HepG2 (cell line): ENCODE data around the gene PGM2. TPM values are rescaled to one million over a fixed set of nuclear protein-coding genes. Genes with fewer than 3 reads are reported as not detected.

Source experiments
- CBX2 ChIP-seq, 2 experiments: fragments of 200-600 bp in 1 of 2; sonication (generic); formaldehyde crosslinking in 1 of 2; IDR thresholded peaks; 2 replicates each; pipeline versions ENCODE4 v1.7.0 to v1.8.1; 2018 to 2022; ENCODE audit warnings: low read depth in 2 of 2, low read length in 1 of 2, mild to moderate bottlenecking in 1 of 2, missing genetic modification reagents in 1 of 2
- CEBPZ ChIP-seq: IDR thresholded peaks from 2 replicates; pipeline ENCODE4 v1.6.1; 2012; ENCODE audit warnings: low read length, improper control_type of control experiment
- DRAP1 ChIP-seq: IDR thresholded peaks from 2 replicates; pipeline ENCODE4 v1.6.1; 2016; ENCODE audit warnings: missing genetic modification reagents, missing compliant biosample characterization
- FOXK1 ChIP-seq: sonication (generic); formaldehyde crosslinking; IDR thresholded peaks from 2 replicates; pipeline ENCODE4 v1.4.0; 2020; ENCODE audit warnings: low read depth, missing genetic modification reagents, borderline replicate concordance
- FOXO1 ChIP-seq: sonication (generic); formaldehyde crosslinking; IDR thresholded peaks from 2 replicates; pipeline ENCODE4 v1.4.0; 2020; ENCODE audit warnings: missing genetic modification reagents
- KAT8 ChIP-seq: IDR thresholded peaks from 2 replicates; pipeline ENCODE4 v1.6.1; 2016; ENCODE audit warnings: missing genetic modification reagents, missing compliant biosample characterization
- MNT ChIP-seq: fragments of 450-650 bp; IDR thresholded peaks from 2 replicates; pipeline ENCODE4 v1.6.1; 2016
- MTA3 ChIP-seq: sonication (generic); formaldehyde crosslinking; IDR thresholded peaks from 2 replicates; pipeline ENCODE4 v1.4.0; 2020; ENCODE audit warnings: missing genetic modification reagents
- MTERF4 ChIP-seq: sonication (generic); formaldehyde crosslinking; IDR thresholded peaks from 2 replicates; pipeline ENCODE4 v1.8.0; 2023; ENCODE audit warnings: mild to moderate bottlenecking, missing genetic modification reagents
- NCOA2 ChIP-seq: sonication (generic); formaldehyde crosslinking; IDR thresholded peaks from 2 replicates; pipeline ENCODE4 v1.8.0; 2022; ENCODE audit warnings: inconsistent platforms
- NFIB ChIP-seq: sonication (generic); formaldehyde crosslinking; IDR thresholded peaks from 2 replicates; pipeline ENCODE4 v1.9.0; 2021; ENCODE audit warnings: missing genetic modification reagents, mild to moderate bottlenecking, borderline replicate concordance
- NR1H2 ChIP-seq: sonication (generic); formaldehyde crosslinking; IDR thresholded peaks from 2 replicates; pipeline ENCODE4 v1.8.1; 2022; ENCODE audit warnings: low read depth, missing genetic modification reagents, borderline replicate concordance
- SALL2 ChIP-seq: sonication (generic); formaldehyde crosslinking; IDR thresholded peaks from 2 replicates; pipeline ENCODE4 v1.8.1; 2023; ENCODE audit warnings: mild to moderate bottlenecking, missing genetic modification reagents, inconsistent platforms
- SNAPC2 ChIP-seq: sonication (generic); formaldehyde crosslinking; IDR thresholded peaks from 2 replicates; pipeline ENCODE4 v1.8.1; 2022; ENCODE audit warnings: mild to moderate bottlenecking, missing genetic modification reagents
- SRSF9 ChIP-seq: fragments of 200-400 bp; formaldehyde crosslinking; IDR thresholded peaks from 2 replicates; pipeline ENCODE4 v1.6.1; 2018; ENCODE audit warnings: borderline replicate concordance, mild to moderate bottlenecking, low read depth, low read length; ENCODE audit not compliant: insufficient read depth, poor library complexity, severe bottlenecking
- ZC3H4 ChIP-seq: sonication (generic); formaldehyde crosslinking; IDR thresholded peaks from 2 replicates; pipeline ENCODE4 v1.4.0; 2020; ENCODE audit warnings: missing genetic modification reagents, borderline replicate concordance
- ZNF34 ChIP-seq: sonication (generic); formaldehyde crosslinking; IDR thresholded peaks from 2 replicates; pipeline ENCODE4 v1.4.0; 2020; ENCODE audit warnings: mild to moderate bottlenecking, missing genetic modification reagents, borderline replicate concordance
- polyA plus RNA-seq, 8 experiments: library from polyadenylated mRNA; depleted of rRNA in 3 of 8; stranded (reverse) in 7 of 8; unstranded in 1 of 8; fragments of >200 nt; fragmentation: Illumina TruSeq in 4 of 8; extraction: Trizol in 4 of 8; gene quantifications; 2 replicates each; pipeline versions ENCODE4 v1.2.1 to v1.2.3, GENCODE V29; 2011 to 2016; ENCODE audit warnings: low read depth in 4 of 8, missing spikeins in 1 of 8, mixed read lengths in 1 of 8; ENCODE audit not compliant: insufficient read depth in 1 of 8
- total RNA-seq, 5 experiments: library from RNA; depleted of rRNA; stranded (reverse); fragments of >200 nt; fragmentation: Illumina TruSeq; extraction: Trizol; gene quantifications; 2 replicates each; pipeline ENCODE4 v1.2.3, GENCODE V29; 2016; ENCODE audit warnings: low read depth in 1 of 5
- TF ChIP-seq, protein P1 (sequence below): IDR thresholded peaks from 2 replicates; pipeline ENCODE4 v1.6.1; 2016; ENCODE audit warnings: low read depth, control low read depth

The PGM2 gene
- total and polyA plus RNA-seq, 2 of the 13 experiments (the other 11 are each of a cell fraction or from before 2014, with no cell fraction given): 14.6 to 36.9 TPM

DNA sequence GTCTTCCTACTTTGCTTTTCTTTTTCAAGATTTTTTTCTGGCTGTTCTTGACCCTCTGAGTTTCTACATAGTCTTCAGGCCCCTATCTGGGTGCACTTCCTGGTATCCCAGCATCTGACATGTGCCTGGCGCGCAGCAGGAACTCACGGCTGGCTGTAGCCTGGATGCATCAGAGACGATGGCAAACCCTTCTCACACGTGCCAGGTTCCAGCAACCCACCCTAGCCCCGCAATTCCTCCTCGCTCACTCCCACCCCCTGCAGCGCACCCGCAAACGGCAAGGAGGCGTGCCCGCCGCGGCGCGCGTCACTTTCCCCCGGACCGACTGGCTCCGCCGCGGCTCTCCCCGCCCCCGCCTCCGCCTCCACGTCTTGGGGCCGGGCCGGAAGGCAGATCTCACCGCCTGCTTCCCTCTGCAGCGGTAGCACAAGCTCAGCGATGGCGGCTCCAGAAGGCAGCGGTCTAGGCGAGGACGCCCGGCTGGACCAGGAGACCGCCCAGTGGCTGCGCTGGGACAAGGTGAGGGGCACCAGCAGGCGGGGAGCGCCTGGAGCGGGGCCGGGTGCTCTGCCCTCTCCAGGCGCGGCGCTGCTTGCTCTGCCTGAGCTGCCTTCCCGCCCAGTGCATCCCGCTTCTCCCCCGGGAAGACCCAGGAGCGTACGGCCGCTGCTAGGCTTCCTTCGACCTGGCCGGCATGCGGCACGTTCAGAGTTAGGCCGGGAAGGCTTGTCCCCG is at the start of gene PGM2 (continued):
- TF ChIP-seq, protein P1, sequence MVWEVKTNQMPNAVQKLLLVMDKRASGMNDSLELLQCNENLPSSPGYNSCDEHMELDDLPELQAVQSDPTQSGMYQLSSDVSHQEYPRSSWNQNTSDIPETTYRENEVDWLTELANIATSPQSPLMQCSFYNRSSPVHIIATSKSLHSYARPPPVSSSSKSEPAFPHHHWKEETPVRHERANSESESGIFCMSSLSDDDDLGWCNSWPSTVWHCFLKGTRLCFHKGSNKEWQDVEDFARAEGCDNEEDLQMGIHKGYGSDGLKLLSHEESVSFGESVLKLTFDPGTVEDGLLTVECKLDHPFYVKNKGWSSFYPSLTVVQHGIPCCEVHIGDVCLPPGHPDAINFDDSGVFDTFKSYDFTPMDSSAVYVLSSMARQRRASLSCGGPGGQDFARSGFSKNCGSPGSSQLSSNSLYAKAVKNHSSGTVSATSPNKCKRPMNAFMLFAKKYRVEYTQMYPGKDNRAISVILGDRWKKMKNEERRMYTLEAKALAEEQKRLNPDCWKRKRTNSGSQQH: no peak; the same call in 1 of the 2 replicates
- peak; percentile 93 for TF ChIP-seq MTERF4 (CRISPR knock-in tag)
- TF ChIP-seq MTA3 (CRISPR knock-in tag): no peak
- peak; percentile 88 for TF ChIP-seq DRAP1 (CRISPR knock-in tag)
- no peak for TF ChIP-seq SRSF9
- TF ChIP-seq MNT: 0 out of 2 replicates have a peak, but pooled peaks have one; percentile 11
- TF ChIP-seq SALL2 (CRISPR knock-in tag): 0 out of 2 replicates have a peak, but pooled peaks have one; percentile 66
- TF ChIP-seq FOXK1 (CRISPR knock-in tag): peak; percentile 10; the same call in 1 of the 2 replicates
- no peak; the same call in 1 of the 2 replicates for TF ChIP-seq FOXO1 (CRISPR knock-in tag)
- TF ChIP-seq CBX2 (IDR thresholded peaks at IDR 0.05; ENCODE audit: low read depth, low read length): no peak
- peak; percentile 84; the same call in 1 of the 2 replicates for TF ChIP-seq CBX2 (CRISPR knock-in tag; IDR thresholded peaks at IDR 0.05; ENCODE audit: low read depth)
- 0 out of 2 replicates have a peak, but pooled peaks have one; percentile 30 for TF ChIP-seq NR1H2
- no peak for TF ChIP-seq CEBPZ
- no peak for TF ChIP-seq NCOA2 (CRISPR knock-in tag)
- no peak for TF ChIP-seq ZC3H4 (CRISPR knock-in tag)
- peak; percentile 70 for TF ChIP-seq KAT8
- TF ChIP-seq NFIB (CRISPR knock-in tag): no peak
- TF ChIP-seq SNAPC2 (CRISPR knock-in tag): no peak
- TF ChIP-seq ZNF34 (CRISPR knock-in tag): peak; percentile 40; the same call in 1 of the 2 replicates
